HG03354 (cell line): ENCODE results near the gene RNF13.

Experiments
- ATAC-seq: cut with Tn5 transposase; IDR thresholded peaks from one replicate; pipeline ENCODE4 v1.9.1; 2021; ENCODE audit warnings: mild to moderate bottlenecking; ENCODE audit not compliant: unreplicated experiment, poor library complexity, severe bottlenecking

The RNF13 gene

GRCh38 chr3:149812606-149813366 lies at the start of gene RNF13:
TSS of gene RNF13 (plus strand) at chr3:149813215. CDS start at chr3:149846027, 32,812 bp downstream.
- peak; percentile 95 for ATAC-seq

GRCh38 chr3:149763565-149764195 lies 49.3 kb upstream of the RNF13 start:
- ATAC-seq = no peak

GRCh38 chr3:149764302-149764701 lies 48.7 kb upstream of the RNF13 start:
- ATAC-seq = no peak

GRCh38 chr3:149765762-149766334 lies 47.2 kb upstream of the RNF13 start:
- ATAC-seq = no peak

GRCh38 chr3:149767720-149768119 lies 45.3 kb upstream of the RNF13 start:
- ATAC-seq = no peak

- ATAC-seq = no peak
Observed at GRCh38 chr3:149768704-149769103, 44.3 kb upstream of the RNF13 start.

- no peak for ATAC-seq
Observed at GRCh38 chr3:149770246-149770645, 42.8 kb upstream of the RNF13 start.

GRCh38 chr3:149771652-149772271 lies 41.3 kb upstream of the RNF13 start:
- peak; percentile 66 for ATAC-seq

- no peak for ATAC-seq
Observed at GRCh38 chr3:149772861-149773260, 40.2 kb upstream of the RNF13 start.

- ATAC-seq = no peak
Observed at GRCh38 chr3:149776170-149776569, 36.8 kb upstream of the RNF13 start.

GRCh38 chr3:149777414-149778214 lies 35.4 kb upstream of the RNF13 start:
- no peak for ATAC-seq

GRCh38 chr3:149781211-149781610 lies 31.8 kb upstream of the RNF13 start:
- peak; percentile 72 for ATAC-seq

- peak; percentile 5 for ATAC-seq
Observed at GRCh38 chr3:149781741-149782140, 31.3 kb upstream of the RNF13 start.

- no peak for ATAC-seq
Observed at GRCh38 chr3:149783576-149783975, 29.4 kb upstream of the RNF13 start.

- ATAC-seq = no peak
Observed at GRCh38 chr3:149784064-149784704, 28.8 kb upstream of the RNF13 start.

- ATAC-seq = no peak
Observed at GRCh38 chr3:149790268-149790667, 22.7 kb upstream of the RNF13 start.

GRCh38 chr3:149790698-149791097 lies 22.3 kb upstream of the RNF13 start:
- no peak for ATAC-seq

GRCh38 chr3:149792452-149793270 lies 20.4 kb upstream of the RNF13 start, which contains the start of gene ANKUB1:
TSS of gene ANKUB1 (minus strand) at chr3:149792554. CDS start at chr3:149792366, 188 bp downstream.
- no peak for ATAC-seq
